LHCN-M2 (cell line): ENCODE data around the gene PFKFB2. TPM values are rescaled to one million over a fixed set of nuclear protein-coding genes. Genes with fewer than 3 reads are reported as not detected.

Experiments used
- DNase-seq: peaks from one replicate; pipeline ENCODE4 v3.0.0-alpha.2; 2012; ENCODE audit warnings: low read depth
- total RNA-seq: library from RNA; depleted of rRNA; stranded (reverse); fragments of >200 nt; gene quantifications from 2 replicates; pipeline ENCODE4 v1.2.3, GENCODE V29; 2014

Gene PFKFB2
- total RNA-seq, 1 experiment from 2014 or later: 3.0 TPM

GRCh38 chr1:207021876-207022596 is 31.0 kb upstream of the PFKFB2 start:
- no peak for DNase-seq

GRCh38 chr1:207022996-207023679 is 29.9 kb upstream of the PFKFB2 start:
- DNase-seq: no peak

- DNase-seq: no peak
Measured at GRCh38 chr1:207024202-207025145, 28.6 kb upstream of the PFKFB2 start.

- peak; percentile 45 for DNase-seq
Measured at GRCh38 chr1:207025146-207025880, 27.8 kb upstream of the PFKFB2 start.

GRCh38 chr1:207026104-207026534 is 27.0 kb upstream of the PFKFB2 start:
- no peak for DNase-seq

GRCh38 chr1:207027206-207027777 is 25.8 kb upstream of the PFKFB2 start:
- peak; percentile 77 for DNase-seq

- no peak for DNase-seq
Measured at GRCh38 chr1:207027921-207028320, 25.2 kb upstream of the PFKFB2 start.

GRCh38 chr1:207028884-207029650 is 24.0 kb upstream of the PFKFB2 start:
- DNase-seq: no peak

- no peak for DNase-seq
Measured at GRCh38 chr1:207029701-207030521, 23.2 kb upstream of the PFKFB2 start.

GRCh38 chr1:207030522-207031009 is 22.5 kb upstream of the PFKFB2 start:
- DNase-seq: no peak

GRCh38 chr1:207031016-207031415 is 22.1 kb upstream of the PFKFB2 start:
- no peak for DNase-seq

GRCh38 chr1:207031632-207032264 is 21.3 kb upstream of the PFKFB2 start:
- no peak for DNase-seq

- no peak for DNase-seq
Measured at GRCh38 chr1:207032528-207033017, 20.5 kb upstream of the PFKFB2 start, which contains the start of gene C1orf116. C1orf116 (minus strand) TSS chr1:207032756; CDS start chr1:207027598, 5,158 bp downstream.

GRCh38 chr1:207033302-207033701 is 19.8 kb upstream of the PFKFB2 start:
- DNase-seq: no peak

- no peak for DNase-seq
Measured at GRCh38 chr1:207034208-207034607, 18.9 kb upstream of the PFKFB2 start.

GRCh38 chr1:207034998-207035397 is 18.1 kb upstream of the PFKFB2 start:
- peak; percentile 71 for DNase-seq

GRCh38 chr1:207035877-207036551 is 17.1 kb upstream of the PFKFB2 start:
- DNase-seq: no peak

GRCh38 chr1:207036865-207037264 is 16.2 kb upstream of the PFKFB2 start:
- DNase-seq: no peak
